HCT116 (cell line): ENCODE results near the gene WNT9A. TPM values are rescaled to one million over a fixed set of nuclear protein-coding genes. Genes with fewer than 3 reads are reported as not detected.

ENCODE experiments used
- ATAC-seq: fragments of 200-7000 bp; cut with Tn5 transposase; 2 replicates; pipeline ENCODE4 v1.9.1; 2020; ENCODE audit warnings: mild to moderate bottlenecking, moderate library complexity
- BruUV-seq: library from RNA; stranded (reverse); fragments of 400-500 nt; replicated peaks from 2 replicates; lab custom pipeline; 2021; lab: Mats Ljungman, UMichigan
- CTCF ChIA-PET: fragments of 300-600 bp; sonication (Branson Sonifier 250); formaldehyde crosslinking; loops from one replicate; lab custom pipeline; 2021; ENCODE audit warnings: antibody characterized with exemption; lab: Charles Lee
- POLR2A ChIA-PET: fragments of 300-600, 350-600 bp; sonication (Branson Sonifier 250); formaldehyde crosslinking; loops from one replicate; lab custom pipeline; 2021; ENCODE audit warnings: antibody characterized with exemption; lab: Charles Lee
- RAD21 ChIA-PET, 2 experiments: fragments of 300-600 bp; sonication (Branson Sonifier 250); formaldehyde crosslinking; loops; one replicate each; lab custom pipeline; 2023; ENCODE audit warnings: low total read pairs in 2 of 2; ENCODE audit not compliant: uncharacterized antibody in 2 of 2, unreplicated experiment in 2 of 2, low non-redundant PET in 1 of 2; lab: Charles Lee
- DNase-seq: peaks from one replicate; pipeline ENCODE4 v3.0.0-alpha.2; 2010; ENCODE audit warnings: low read depth, low spot score
- H2AFZ ChIP-seq: fragments of 200-600 bp; shearing (Covaris generic), sonication (generic); 2 replicates; pipeline ENCODE4 v1.6.1; 2017; ENCODE audit warnings: low read depth, mixed run types, mixed read lengths, antibody characterized with exemption, low read length; ENCODE audit not compliant: poor library complexity, severe bottlenecking
- H3K27ac ChIP-seq: 2 replicates; pipeline ENCODE4 v1.5.1; 2012; ENCODE audit warnings: low read depth, low read length
- H3K27me3 ChIP-seq: fragments of 200-600 bp; sonication (generic); 2 replicates; pipeline ENCODE4 v1.6.1; 2016; ENCODE audit warnings: mixed run types, low read length, mixed read lengths; ENCODE audit not compliant: insufficient read depth
- H3K36me3 ChIP-seq, 2 experiments: fragments of 200-500 bp in 1 of 2; fragments of 200-600 bp in 1 of 2; sonication (Bioruptor generic) in 1 of 2; sonication (generic) in 1 of 2; 2 replicates each; pipeline versions ENCODE4 v1.5.1 to v1.6.1; 2014 to 2016; ENCODE audit warnings: low read length in 2 of 2, inconsistent platforms in 1 of 2, mixed read lengths in 1 of 2, mixed run types in 1 of 2; ENCODE audit not compliant: insufficient read depth in 2 of 2, control insufficient read depth in 1 of 2
- H3K4me1 ChIP-seq, 2 experiments: fragments of 200-600 bp in 1 of 2; sonication (generic) in 1 of 2; 2 replicates each; pipeline versions ENCODE4 v1.5.1 to v1.6.1; 2012 to 2017; ENCODE audit warnings: low read length in 2 of 2, inconsistent platforms in 1 of 2, mild to moderate bottlenecking in 1 of 2, mixed read lengths in 1 of 2, mixed run types in 1 of 2, moderate library complexity in 1 of 2; ENCODE audit not compliant: insufficient read depth in 2 of 2, control insufficient read depth in 1 of 2
- H3K4me2 ChIP-seq: fragments of 200-600 bp; sonication (generic); 2 replicates; pipeline ENCODE4 v1.6.1; 2017; ENCODE audit warnings: mixed run types, low read length, mixed read lengths
- H3K4me3 ChIP-seq, 2 experiments: fragments of 200-600 bp in 1 of 2; sonication (generic) in 1 of 2; replicated peaks in 1 of 2; 2 replicates each; pipeline ENCODE4 v1.5.1; 2011 to 2016; ENCODE audit warnings: low read length in 2 of 2, control low read depth in 1 of 2, low read depth in 1 of 2, mild to moderate bottlenecking in 1 of 2, mixed read lengths in 1 of 2, mixed run types in 1 of 2
- H3K79me2 ChIP-seq: fragments of 200-600 bp; sonication (generic); 2 replicates; pipeline ENCODE4 v1.6.1; 2017; ENCODE audit warnings: mild to moderate bottlenecking, mixed run types, low read length, moderate library complexity, mixed read lengths; ENCODE audit not compliant: insufficient read depth
- H3K9ac ChIP-seq: fragments of 200-600 bp; sonication (generic); 2 replicates; pipeline ENCODE4 v1.6.1; 2016; ENCODE audit warnings: low read length, mixed read lengths
- H3K9me2 ChIP-seq: fragments of 200-600 bp; sonication (generic), shearing (Covaris generic); 2 replicates; pipeline ENCODE4 v1.6.1; 2017; ENCODE audit warnings: mixed run types, mild to moderate bottlenecking, moderate library complexity; ENCODE audit not compliant: insufficient read depth
- H3K9me3 ChIP-seq, 2 experiments: fragments of 200-500 bp in 1 of 2; fragments of 200-600 bp in 1 of 2; sonication (Bioruptor generic) in 1 of 2; sonication (generic) in 1 of 2; 2 replicates each; pipeline ENCODE4 v1.6.1; 2014 to 2017; ENCODE audit warnings: low read length in 2 of 2, mixed read lengths in 2 of 2, inconsistent platforms in 1 of 2, low read depth in 1 of 2, mild to moderate bottlenecking in 1 of 2, mixed run types in 1 of 2, moderate library complexity in 1 of 2; ENCODE audit not compliant: control insufficient read depth in 1 of 2, insufficient read depth in 1 of 2
- H4K20me1 ChIP-seq: fragments of 200-600 bp; sonication (generic), shearing (Covaris generic); 2 replicates; pipeline ENCODE4 v1.6.1; 2017; ENCODE audit warnings: mixed run types, mild to moderate bottlenecking, moderate library complexity; ENCODE audit not compliant: insufficient read depth
- CBX3 ChIP-seq: IDR thresholded peaks from 2 replicates; pipeline ENCODE4 v1.6.1; 2012; ENCODE audit warnings: low read depth
- EZH2 ChIP-seq: fragments of 200-600 bp; sonication (generic); IDR thresholded peaks from 2 replicates; pipeline ENCODE4 v1.6.1; 2017; ENCODE audit warnings: antibody characterized with exemption, mixed run types
- POLR2A ChIP-seq: IDR thresholded peaks from 2 replicates; pipeline ENCODE4 v1.7.0; 2011; ENCODE audit warnings: borderline replicate concordance; ENCODE audit not compliant: insufficient read depth, insufficient read length; ENCODE audit errors: extremely low read depth
- SIN3A ChIP-seq: IDR thresholded peaks from 2 replicates; pipeline ENCODE4 v1.6.1; 2012; ENCODE audit warnings: low read depth
- TCF7L2 ChIP-seq: IDR thresholded peaks from 2 replicates; pipeline ENCODE4 v1.7.0; 2011; ENCODE audit warnings: borderline replicate concordance, inconsistent platforms; ENCODE audit not compliant: insufficient read depth, insufficient read length; ENCODE audit errors: extremely low read depth
- ZNF274 ChIP-seq: fragments of 200-500 bp; sonication (Bioruptor generic); IDR thresholded peaks from 2 replicates; pipeline ENCODE4 v1.6.1; 2014; ENCODE audit warnings: mild to moderate bottlenecking, low read depth, low read length, inconsistent platforms
- intact Hi-C: fragments of 100-400 bp; cut with micrococcal nuclease; formaldehyde crosslinking; loops from 2 replicates; pipeline ENCODE4 v1.10.0; 2022
- total RNA-seq: library from RNA; stranded (reverse); gene quantifications from one replicate; pipeline ENCODE4 v1.2.1, GENCODE V29; 2021; ENCODE audit not compliant: unreplicated experiment
- TF ChIP-seq, protein P1 (sequence below): IDR thresholded peaks from 2 replicates; pipeline ENCODE4 v1.6.1; 2012

The WNT9A gene
- total RNA-seq, 1 experiment from 2014 or later: 5.6 TPM

GRCh38 chr1:227870366-227870765, 77.4 kb downstream of the WNT9A start:
- Histone ChIP-seq H3K9ac (no peak overlapping the region), H4K20me1 (no peaks in the 10 kb centered on the region), H3K4me3 (no peak overlapping the region), H3K36me3 (no peaks in the 10 kb centered on the region), H2AFZ (no peak overlapping the region), H3K4me2 (no peak overlapping the region), H3K79me2 (no peaks in the 10 kb centered on the region), H3K9me2 (no peaks in the 10 kb centered on the region), H3K27ac (no peak overlapping the region), H3K9me3 (peaks cover 0 to 5% of the 10 kb centered on the region in 2 experiments; a peak in 1 of 4 replicates), H3K4me1 (no peaks in the 10 kb centered on the region), H3K27me3 (no peaks in the 10 kb centered on the region)
- DNase-seq: no peak
- no peak for ATAC-seq
- intact Hi-C loops: no loop called here
- TF ChIP-seq POLR2A (no peak), ZNF274 (no peak), SIN3A (no peak), CBX3 (no peak), TCF7L2 (no peak), EZH2 (no peak)
- TF ChIP-seq, protein P1, sequence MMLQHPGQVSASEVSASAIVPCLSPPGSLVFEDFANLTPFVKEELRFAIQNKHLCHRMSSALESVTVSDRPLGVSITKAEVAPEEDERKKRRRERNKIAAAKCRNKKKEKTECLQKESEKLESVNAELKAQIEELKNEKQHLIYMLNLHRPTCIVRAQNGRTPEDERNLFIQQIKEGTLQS: no peak
- RAD21 ChIA-PET: no interaction called here
- no TSS peak for BruUV-seq
- CTCF ChIA-PET: no interaction called here
- POLR2A ChIA-PET: no interaction called here

GRCh38 chr1:227869851-227870305, 77.9 kb downstream of the WNT9A start:
- Histone ChIP-seq H3K9me3 (peaks cover 0 to 10% of the 10 kb centered on the region in 2 experiments; a peak in 1 of 4 replicates), H3K27me3 (no peaks in the 10 kb centered on the region), H3K4me2 (no peak overlapping the region), H4K20me1 (no peaks in the 10 kb centered on the region), H3K4me3 (no peak overlapping the region), H3K4me1 (no peaks in the 10 kb centered on the region), H2AFZ (no peak overlapping the region), H3K9ac (no peak overlapping the region), H3K27ac (no peak overlapping the region), H3K79me2 (no peaks in the 10 kb centered on the region), H3K36me3 (no peaks in the 10 kb centered on the region), H3K9me2 (no peaks in the 10 kb centered on the region)
- DNase-seq (no peak), ATAC-seq (no peak)
- BruUV-seq: no TSS peak
- ChIA-PET POLR2A (no interaction called here), CTCF (no interaction called here), RAD21 (no interaction called here)
- intact Hi-C loops: no loop called here
- TF ChIP-seq SIN3A: no peak
